Activated B cell treated with CpG ODN at 0.5 μM for 24 hours (primary cell): ENCODE results near the gene WDR54. TPM values are rescaled to one million over a fixed set of nuclear protein-coding genes. Genes with fewer than 3 reads are reported as not detected.

Source experiments
- ATAC-seq: fragments of 200-7000 bp; cut with Tn5 transposase; one replicate; pipeline ENCODE4 v1.10.0; 2021; ENCODE audit warnings: low read depth, mild to moderate bottlenecking, moderate library complexity
- CTCF ChIA-PET: fragments of 350-600 bp; sonication (Branson Sonifier 250); formaldehyde crosslinking; loops from one replicate; lab custom pipeline; 2021; ENCODE audit warnings: antibody characterized with exemption; lab: Charles Lee
- POLR2A ChIA-PET: fragments of 350-600 bp; sonication (Branson Sonifier 250); formaldehyde crosslinking; loops from one replicate; lab custom pipeline; 2021; ENCODE audit warnings: antibody characterized with exemption; lab: Charles Lee
- DNase-seq: peaks from one replicate; pipeline ENCODE4 v3.0.0; 2022
- H3K27ac Mint-ChIP-seq: one replicate; pipeline ENCODE4 v1.8.0; 2020; ENCODE audit warnings: mixed read lengths
- H3K27me3 Mint-ChIP-seq: one replicate; pipeline ENCODE4 v1.8.0; 2021; ENCODE audit warnings: mixed read lengths
- H3K36me3 Mint-ChIP-seq: one replicate; pipeline ENCODE4 v1.8.0; 2021; ENCODE audit warnings: low read depth, mixed read lengths
- H3K4me1 Mint-ChIP-seq: one replicate; pipeline ENCODE4 v1.8.0; 2021; ENCODE audit warnings: mixed read lengths
- H3K4me3 Mint-ChIP-seq: one replicate; pipeline ENCODE4 v1.8.0; 2020; ENCODE audit warnings: mild to moderate bottlenecking, mixed read lengths
- H3K9me3 Mint-ChIP-seq: one replicate; pipeline ENCODE4 v1.8.0; 2020; ENCODE audit warnings: mixed read lengths
- intact Hi-C: fragments of 100-400 bp; cut with micrococcal nuclease; formaldehyde crosslinking; loops from one replicate; pipeline ENCODE4 v1.15.1; 2024
- total RNA-seq: library from RNA; stranded (reverse); gene quantifications from 2 replicates; pipeline ENCODE4 v1.2.3, GENCODE V29; 2022
- TF ChIP-seq, protein P1 (sequence below): fragments of 200-600 bp; IDR thresholded peaks from one replicate; pipeline ENCODE4 v1.8.0; 2022; ENCODE audit warnings: antibody characterized with exemption, mild to moderate bottlenecking

Gene WDR54
- total RNA-seq, 1 donor from 2014 or later = 32.3 TPM

DNA sequence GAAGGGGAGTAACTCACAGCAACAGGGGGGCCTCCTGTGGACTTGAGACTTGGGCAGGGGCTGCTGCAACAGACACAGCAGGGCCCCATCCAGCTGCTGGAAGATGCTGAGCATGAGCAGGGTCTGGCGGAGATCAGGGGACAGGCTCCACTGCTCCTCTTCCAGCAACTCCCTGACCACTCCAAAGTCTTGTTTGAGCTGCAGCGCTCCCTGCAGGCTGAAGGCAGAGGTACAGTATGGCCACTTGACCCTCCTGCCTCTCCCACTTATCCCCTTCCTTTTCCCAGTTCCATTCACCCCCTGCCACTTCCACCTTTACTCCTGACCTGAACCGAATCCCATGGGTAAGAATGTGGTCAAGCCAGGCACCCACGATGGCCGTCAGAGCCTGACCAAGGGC, 53.4 kb downstream of the WDR54 start:
- ChIA-PET CTCF (no interaction called here), POLR2A (interaction anchor here (4.1 to 4.6 kb wide), 2 partner anchors 7 to 17 kb away, joined by 78 to 127 read pairs; partner anchors contain the start of genes CCDC142, INO80B, TTC31 and WBP1)
- ATAC-seq = no peak
- H3K9me3 Mint-ChIP-seq = no peaks in the 10 kb centered on the region
- no peaks in the 10 kb centered on the region for H3K27me3 Mint-ChIP-seq
- no peak overlapping the region for H3K4me3 Mint-ChIP-seq
- TF ChIP-seq, protein P1, sequence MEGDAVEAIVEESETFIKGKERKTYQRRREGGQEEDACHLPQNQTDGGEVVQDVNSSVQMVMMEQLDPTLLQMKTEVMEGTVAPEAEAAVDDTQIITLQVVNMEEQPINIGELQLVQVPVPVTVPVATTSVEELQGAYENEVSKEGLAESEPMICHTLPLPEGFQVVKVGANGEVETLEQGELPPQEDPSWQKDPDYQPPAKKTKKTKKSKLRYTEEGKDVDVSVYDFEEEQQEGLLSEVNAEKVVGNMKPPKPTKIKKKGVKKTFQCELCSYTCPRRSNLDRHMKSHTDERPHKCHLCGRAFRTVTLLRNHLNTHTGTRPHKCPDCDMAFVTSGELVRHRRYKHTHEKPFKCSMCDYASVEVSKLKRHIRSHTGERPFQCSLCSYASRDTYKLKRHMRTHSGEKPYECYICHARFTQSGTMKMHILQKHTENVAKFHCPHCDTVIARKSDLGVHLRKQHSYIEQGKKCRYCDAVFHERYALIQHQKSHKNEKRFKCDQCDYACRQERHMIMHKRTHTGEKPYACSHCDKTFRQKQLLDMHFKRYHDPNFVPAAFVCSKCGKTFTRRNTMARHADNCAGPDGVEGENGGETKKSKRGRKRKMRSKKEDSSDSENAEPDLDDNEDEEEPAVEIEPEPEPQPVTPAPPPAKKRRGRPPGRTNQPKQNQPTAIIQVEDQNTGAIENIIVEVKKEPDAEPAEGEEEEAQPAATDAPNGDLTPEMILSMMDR = no peak
- H3K4me1 Mint-ChIP-seq = peaks cover 21% of the 10 kb centered on the region
- no peak overlapping the region for H3K27ac Mint-ChIP-seq
- intact Hi-C loops = loop anchor here (5.0 kb wide), 1 partner anchor 53 kb away; the partner anchor contains the start of genes C2orf81 and WDR54
- peaks cover 49% of the 10 kb centered on the region for H3K36me3 Mint-ChIP-seq
- DNase-seq = no peak

Other genes starting within 250 kb of the WDR54 start
- gene MOB1A, start 242.9 kb upstream of the WDR54 start, total RNA-seq = 314 and 318 TPM in 2 replicates
- gene MTHFD2, start 223.1 kb upstream of the WDR54 start, total RNA-seq = 135 and 150 TPM in 2 replicates
- gene SLC4A5, start 78.3 kb upstream of the WDR54 start, total RNA-seq = 5.4 and 5.9 TPM in 2 replicates
- gene DCTN1, start 41.4 kb upstream of the WDR54 start, total RNA-seq = 122 and 137 TPM in 2 replicates
- 3.9 and 5.5 TPM in 2 replicates for gene C2orf81, start 111 bp upstream of the WDR54 start, total RNA-seq
- gene RTKN, start 20.2 kb downstream of the WDR54 start, total RNA-seq = 8.3 and 11.6 TPM in 2 replicates
- gene INO80B, start 33.4 kb downstream of the WDR54 start, total RNA-seq = 47.9 and 51.3 TPM in 2 replicates
- 61.4 and 65.3 TPM in 2 replicates for gene WBP1, start 36.7 kb downstream of the WDR54 start, total RNA-seq
- 70.8 and 85.7 TPM in 2 replicates for gene MOGS, start 43.7 kb downstream of the WDR54 start, total RNA-seq
- 86.9 and 98.8 TPM in 2 replicates for gene MRPL53, start 51.0 kb downstream of the WDR54 start, total RNA-seq
- 29.3 and 40.4 TPM in 2 replicates for gene CCDC142, start 61.3 kb downstream of the WDR54 start, total RNA-seq
- 41.9 and 49.1 TPM in 2 replicates for gene TTC31, start 61.4 kb downstream of the WDR54 start, total RNA-seq
- 0.69 and 1.2 TPM in 2 replicates for gene LBX2, start 77.9 kb downstream of the WDR54 start, total RNA-seq
- gene PCGF1, start 86.0 kb downstream of the WDR54 start, total RNA-seq = 29.3 and 34.7 TPM in 2 replicates
- not detected in 2 replicates for gene TLX2, start 92.7 kb downstream of the WDR54 start, total RNA-seq
- 0.51 and 0.73 TPM in 2 replicates for gene DQX1, start 104.5 kb downstream of the WDR54 start, total RNA-seq
- gene AUP1, start 108.0 kb downstream of the WDR54 start, total RNA-seq = 167 and 177 TPM in 2 replicates
- 49.4 and 53.1 TPM in 2 replicates for gene HTRA2, start 108.2 kb downstream of the WDR54 start, total RNA-seq
- gene LOXL3, start 132.2 kb downstream of the WDR54 start, total RNA-seq = 1.4 and 2.3 TPM in 2 replicates
- 33.8 and 35.1 TPM in 2 replicates for gene DOK1, start 133.0 kb downstream of the WDR54 start, total RNA-seq
- not detected in 2 replicates for gene M1AP, start 226.6 kb downstream of the WDR54 start, total RNA-seq
- 10.2 and 11.6 TPM in 2 replicates for gene SEMA4F, start 232.5 kb downstream of the WDR54 start, total RNA-seq